ENCODE measurements around the gene SIK3. TPM values are rescaled to one million over a fixed set of nuclear protein-coding genes. Genes with fewer than 3 reads are reported as not detected.

SIK3 gene
- total RNA-seq, 1 experiment from 2014 or later = 17.4 TPM

DNA sequence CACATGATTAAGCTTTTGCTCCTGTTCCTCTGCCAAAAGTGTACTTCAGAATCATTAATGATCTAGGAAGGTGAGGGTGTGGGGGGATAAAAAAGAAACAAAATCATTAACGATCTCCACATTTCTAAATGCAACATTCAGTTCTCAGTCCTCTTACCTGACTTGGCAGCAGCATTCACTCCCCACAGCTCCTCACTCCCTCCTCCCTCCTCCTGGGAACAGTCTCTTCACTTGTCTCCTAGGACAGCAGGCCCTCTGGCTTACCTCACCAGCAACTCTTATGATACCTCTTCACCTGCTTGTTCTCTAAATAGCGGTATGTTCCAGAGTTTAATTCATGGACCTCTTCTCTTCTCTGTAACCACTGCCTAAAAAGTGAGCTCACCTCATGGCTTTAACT is 204.3 kb downstream of the SIK3 start:
- H3K4me1 Mint-ChIP-seq (ENCODE audit: low read depth, unreplicated experiment) = peaks cover 6% of the 10 kb centered on the region
- H3K36me3 Mint-ChIP-seq (ENCODE audit: insufficient read depth, unreplicated experiment) = peaks cover 6% of the 10 kb centered on the region
- no peak overlapping the region for H3K27ac Mint-ChIP-seq (ENCODE audit: unreplicated experiment)
- intact Hi-C loops (cut with micrococcal nuclease; ENCODE audit: unreplicated experiment) = no loop called here
- no peaks in the 10 kb centered on the region for H3K9me3 Mint-ChIP-seq (ENCODE audit: low read depth, unreplicated experiment)
- TF ChIP-seq, protein P1, sequence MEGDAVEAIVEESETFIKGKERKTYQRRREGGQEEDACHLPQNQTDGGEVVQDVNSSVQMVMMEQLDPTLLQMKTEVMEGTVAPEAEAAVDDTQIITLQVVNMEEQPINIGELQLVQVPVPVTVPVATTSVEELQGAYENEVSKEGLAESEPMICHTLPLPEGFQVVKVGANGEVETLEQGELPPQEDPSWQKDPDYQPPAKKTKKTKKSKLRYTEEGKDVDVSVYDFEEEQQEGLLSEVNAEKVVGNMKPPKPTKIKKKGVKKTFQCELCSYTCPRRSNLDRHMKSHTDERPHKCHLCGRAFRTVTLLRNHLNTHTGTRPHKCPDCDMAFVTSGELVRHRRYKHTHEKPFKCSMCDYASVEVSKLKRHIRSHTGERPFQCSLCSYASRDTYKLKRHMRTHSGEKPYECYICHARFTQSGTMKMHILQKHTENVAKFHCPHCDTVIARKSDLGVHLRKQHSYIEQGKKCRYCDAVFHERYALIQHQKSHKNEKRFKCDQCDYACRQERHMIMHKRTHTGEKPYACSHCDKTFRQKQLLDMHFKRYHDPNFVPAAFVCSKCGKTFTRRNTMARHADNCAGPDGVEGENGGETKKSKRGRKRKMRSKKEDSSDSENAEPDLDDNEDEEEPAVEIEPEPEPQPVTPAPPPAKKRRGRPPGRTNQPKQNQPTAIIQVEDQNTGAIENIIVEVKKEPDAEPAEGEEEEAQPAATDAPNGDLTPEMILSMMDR (IDR thresholded peaks at IDR 0.05; ENCODE audit: unreplicated experiment) = no peak
- CTCF ChIA-PET = no interaction called here
- no TSS peak for BruUV-seq (replicated peaks)
- no peaks in the 10 kb centered on the region for H3K27me3 Mint-ChIP-seq (ENCODE audit: unreplicated experiment)
- DNase-seq = no peak
- no peak overlapping the region for H3K4me3 Mint-ChIP-seq (ENCODE audit: low read depth, unreplicated experiment)

DNA sequence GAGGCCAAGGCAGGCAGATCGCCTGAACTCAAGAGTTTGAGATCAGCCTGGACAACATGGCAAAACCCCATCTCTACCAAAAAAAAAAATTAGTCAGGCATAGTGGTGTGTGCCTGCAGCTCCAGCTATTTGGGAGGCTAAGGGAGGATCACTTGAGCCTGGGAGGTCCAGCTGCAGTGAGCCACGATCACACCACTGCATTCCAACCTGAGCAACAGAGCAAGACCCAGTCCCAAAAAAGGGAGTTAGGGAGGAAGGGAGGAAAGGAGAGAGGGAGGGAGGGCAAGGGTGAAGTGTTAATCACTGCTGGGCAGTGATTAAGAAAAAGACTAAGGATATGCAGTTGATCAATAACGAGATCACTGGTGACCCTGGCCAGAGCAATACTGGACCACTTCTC is 204.8 kb downstream of the SIK3 start:
- CTCF ChIA-PET = no interaction called here
- H3K27me3 Mint-ChIP-seq (ENCODE audit: unreplicated experiment) = no peaks in the 10 kb centered on the region
- TF ChIP-seq, protein P1 (IDR thresholded peaks at IDR 0.05; ENCODE audit: unreplicated experiment) = no peak
- no peak for DNase-seq
- no peak overlapping the region for H3K27ac Mint-ChIP-seq (ENCODE audit: unreplicated experiment)
- H3K4me3 Mint-ChIP-seq (ENCODE audit: low read depth, unreplicated experiment) = no peak overlapping the region
- BruUV-seq (replicated peaks) = no TSS peak
- H3K4me1 Mint-ChIP-seq (ENCODE audit: low read depth, unreplicated experiment) = peaks cover 6% of the 10 kb centered on the region
- intact Hi-C loops (cut with micrococcal nuclease; ENCODE audit: unreplicated experiment) = no loop called here
- H3K9me3 Mint-ChIP-seq (ENCODE audit: low read depth, unreplicated experiment) = no peaks in the 10 kb centered on the region
- peaks cover 6% of the 10 kb centered on the region for H3K36me3 Mint-ChIP-seq (ENCODE audit: insufficient read depth, unreplicated experiment)

DNA sequence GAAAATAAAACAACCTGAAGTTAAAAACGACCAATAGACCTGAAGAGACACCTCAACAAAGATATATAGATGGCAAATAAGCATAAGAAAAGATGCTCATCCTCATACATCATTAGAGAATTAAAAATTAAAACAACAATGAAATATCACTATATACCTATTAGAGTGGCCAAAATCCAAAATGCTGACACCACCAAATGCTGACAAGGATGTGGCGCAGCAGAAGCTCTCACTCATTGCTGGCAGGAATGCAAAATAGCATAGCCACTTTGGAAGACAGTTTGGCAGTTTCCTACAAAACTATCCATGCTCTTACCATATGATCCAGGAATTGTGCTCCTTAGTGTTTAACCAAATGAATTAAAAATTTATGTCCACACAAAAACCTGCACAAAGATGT is 205.9 kb downstream of the SIK3 start:
- Mint-ChIP-seq H3K4me1 (ENCODE audit: low read depth, unreplicated experiment) (peaks cover 6% of the 10 kb centered on the region), H3K27me3 (ENCODE audit: unreplicated experiment) (no peaks in the 10 kb centered on the region), H3K27ac (ENCODE audit: unreplicated experiment) (no peak overlapping the region), H3K36me3 (ENCODE audit: insufficient read depth, unreplicated experiment) (peaks cover 6% of the 10 kb centered on the region), H3K4me3 (ENCODE audit: low read depth, unreplicated experiment) (no peak overlapping the region), H3K9me3 (ENCODE audit: low read depth, unreplicated experiment) (no peaks in the 10 kb centered on the region)
- intact Hi-C loops (cut with micrococcal nuclease; ENCODE audit: unreplicated experiment) = no loop called here
- DNase-seq = no peak
- TF ChIP-seq, protein P1 (IDR thresholded peaks at IDR 0.05; ENCODE audit: unreplicated experiment) = no peak
- CTCF ChIA-PET = no interaction called here
- no TSS peak for BruUV-seq (replicated peaks)

DNA sequence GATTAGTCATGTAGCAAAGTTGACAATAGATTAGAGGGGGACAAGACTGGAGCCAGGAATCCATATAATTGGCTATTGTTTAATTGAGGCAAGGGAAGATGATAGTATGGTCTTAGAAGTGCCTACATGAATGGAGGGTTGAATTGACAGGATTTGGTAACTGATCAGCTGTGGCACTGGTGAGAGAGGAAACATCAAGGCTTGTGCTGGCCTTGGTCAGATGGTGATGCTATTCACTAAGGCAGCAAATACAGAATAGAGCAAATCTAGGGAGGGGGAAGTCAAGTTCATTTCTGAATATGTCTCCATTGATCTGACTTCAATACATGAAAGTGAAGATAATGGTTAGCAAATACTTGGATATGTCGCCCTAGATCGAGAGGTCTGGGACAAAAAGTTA is 206.5 kb downstream of the SIK3 start:
- H3K4me3 Mint-ChIP-seq (ENCODE audit: low read depth, unreplicated experiment) = no peak overlapping the region
- no peaks in the 10 kb centered on the region for H3K9me3 Mint-ChIP-seq (ENCODE audit: low read depth, unreplicated experiment)
- peaks cover 6% of the 10 kb centered on the region for H3K36me3 Mint-ChIP-seq (ENCODE audit: insufficient read depth, unreplicated experiment)
- DNase-seq = no peak
- no peak overlapping the region for H3K27ac Mint-ChIP-seq (ENCODE audit: unreplicated experiment)
- intact Hi-C loops (cut with micrococcal nuclease; ENCODE audit: unreplicated experiment) = no loop called here
- no TSS peak for BruUV-seq (replicated peaks)
- H3K27me3 Mint-ChIP-seq (ENCODE audit: unreplicated experiment) = no peaks in the 10 kb centered on the region
- peaks cover 6% of the 10 kb centered on the region for H3K4me1 Mint-ChIP-seq (ENCODE audit: low read depth, unreplicated experiment)
- CTCF ChIA-PET = no interaction called here
- TF ChIP-seq, protein P1 (IDR thresholded peaks at IDR 0.05; ENCODE audit: unreplicated experiment) = no peak

DNA sequence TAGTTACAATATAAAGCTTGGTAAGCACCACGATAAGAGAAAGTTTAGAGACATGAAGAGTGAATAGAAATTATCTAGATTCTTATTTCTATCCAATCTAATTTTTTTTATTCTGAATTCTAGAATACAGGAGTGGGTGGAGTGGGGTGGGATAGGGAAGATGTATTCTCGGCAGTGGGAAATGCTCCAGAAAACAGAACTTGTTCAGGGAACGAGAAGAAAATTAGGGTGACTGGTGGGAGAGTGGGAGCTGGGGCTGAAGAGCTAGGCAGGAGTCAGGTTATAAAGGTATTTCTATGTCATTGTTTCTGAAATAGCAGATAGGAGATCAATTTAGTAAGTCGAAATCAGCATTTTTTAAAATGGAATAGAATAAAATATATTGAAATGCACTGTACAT is 207.6 kb downstream of the SIK3 start:
- CTCF ChIA-PET = no interaction called here
- Mint-ChIP-seq H3K27me3 (ENCODE audit: unreplicated experiment) (no peaks in the 10 kb centered on the region), H3K36me3 (ENCODE audit: insufficient read depth, unreplicated experiment) (peaks cover 6% of the 10 kb centered on the region), H3K4me1 (ENCODE audit: low read depth, unreplicated experiment) (peaks cover 6% of the 10 kb centered on the region), H3K9me3 (ENCODE audit: low read depth, unreplicated experiment) (no peaks in the 10 kb centered on the region), H3K4me3 (ENCODE audit: low read depth, unreplicated experiment) (no peak overlapping the region), H3K27ac (ENCODE audit: unreplicated experiment) (no peak overlapping the region)
- TF ChIP-seq, protein P1 (IDR thresholded peaks at IDR 0.05; ENCODE audit: unreplicated experiment) = no peak
- BruUV-seq (replicated peaks) = no TSS peak
- DNase-seq = no peak
- intact Hi-C loops (cut with micrococcal nuclease; ENCODE audit: unreplicated experiment) = no loop called here
